Endothelial cell of umbilical vein (primary cell): ENCODE measurements around the gene MED27. TPM values are rescaled to one million over a fixed set of nuclear protein-coding genes. Genes with fewer than 3 reads are reported as not detected.

Experiments used
- BruUV-seq: library from RNA; stranded (reverse); fragments of 400-500 nt; replicated peaks from 2 replicates; lab custom pipeline; 2021; lab: Mats Ljungman, UMichigan
- CTCF ChIA-PET: fragments of 300-600, 350-600 bp; sonication (Branson Sonifier 250); formaldehyde crosslinking; loops from one replicate; lab custom pipeline; 2021; ENCODE audit warnings: antibody characterized with exemption, inconsistent platforms; lab: Charles Lee
- POLR2A ChIA-PET: fragments of 300-600, 350-600 bp; sonication (Branson Sonifier 250); formaldehyde crosslinking; loops from one replicate; lab custom pipeline; 2021; ENCODE audit warnings: antibody characterized with exemption, inconsistent platforms; lab: Charles Lee
- DNase-seq: peaks from one replicate; pipeline ENCODE4 v3.0.0-alpha.2; 2011; ENCODE audit warnings: low read depth, low spot score
- FAIRE-seq: peaks from 2 replicates; lab custom pipeline; 2011; peaks lifted over from hg19 to GRCh38; lab: Jason Lieb, UNC
- H2AFZ ChIP-seq: 2 replicates; pipeline ENCODE4 v1.6.0; 2012; ENCODE audit warnings: low read depth, low read length, control low read depth, inconsistent platforms
- H3K27ac ChIP-seq: 2 replicates; pipeline ENCODE4 v1.5.1; 2011; ENCODE audit warnings: low read depth, mild to moderate bottlenecking, control low read depth, low read length, moderate library complexity; ENCODE audit not compliant: insufficient read depth
- H3K27me3 ChIP-seq, 2 experiments: 2 replicates each; pipeline versions ENCODE4 v1.6.0 to v1.6.1; 2011; ENCODE audit warnings: low read length in 2 of 2, mixed read lengths in 1 of 2; ENCODE audit not compliant: control insufficient read depth in 2 of 2, insufficient read depth in 2 of 2
- H3K36me3 ChIP-seq, 2 experiments: 2 replicates in 1 of 2; 3 replicates in 1 of 2; pipeline ENCODE4 v1.5.1; 2011; ENCODE audit warnings: low read length in 2 of 2, mild to moderate bottlenecking in 1 of 2, moderate library complexity in 1 of 2; ENCODE audit not compliant: control insufficient read depth in 2 of 2, insufficient read depth in 2 of 2; ENCODE audit errors: extremely low read depth in 1 of 2
- H3K4me1 ChIP-seq: 3 replicates; pipeline ENCODE4 v1.5.1; 2011; ENCODE audit warnings: mild to moderate bottlenecking, low read length; ENCODE audit not compliant: control insufficient read depth, insufficient read depth; ENCODE audit errors: extremely low read depth
- H3K4me2 ChIP-seq: 2 replicates; pipeline ENCODE4 v1.6.1; 2011; ENCODE audit warnings: low read length, control low read depth, mixed read lengths; ENCODE audit not compliant: insufficient read depth
- H3K4me3 ChIP-seq, 3 experiments: fragments of 200-600 bp in 1 of 3; sonication (generic), shearing (Covaris generic) in 1 of 3; replicated peaks in 1 of 3; 2 replicates each; pipeline ENCODE4 v1.5.1; 2011 to 2016; ENCODE audit warnings: control low read depth in 3 of 3, low read length in 3 of 3, mild to moderate bottlenecking in 2 of 3, inconsistent platforms in 1 of 3, low read depth in 1 of 3, moderate library complexity in 1 of 3; ENCODE audit not compliant: insufficient read depth in 1 of 3
- H3K79me2 ChIP-seq: 2 replicates; pipeline ENCODE4 v1.6.0; 2012; ENCODE audit warnings: low read length, inconsistent platforms; ENCODE audit not compliant: control insufficient read depth, insufficient read depth
- H3K9ac ChIP-seq: replicated peaks from 2 replicates; pipeline ENCODE3; 2011; ENCODE audit warnings: low read length, control low read depth; ENCODE audit not compliant: insufficient read depth; ENCODE audit errors: extremely low read depth
- H3K9me1 ChIP-seq: replicated peaks from 3 replicates; pipeline ENCODE4 v1.6.0; 2011; ENCODE audit warnings: mild to moderate bottlenecking, low read length; ENCODE audit not compliant: control insufficient read depth, insufficient read depth; ENCODE audit errors: extremely low read depth
- H3K9me3 ChIP-seq: replicated peaks from 2 replicates; pipeline ENCODE4 v1.5.1; 2012; ENCODE audit warnings: low read length, inconsistent platforms; ENCODE audit not compliant: control insufficient read depth, insufficient read depth
- H4K20me1 ChIP-seq: replicated peaks from 2 replicates; pipeline ENCODE3; 2011; ENCODE audit warnings: mild to moderate bottlenecking, low read length; ENCODE audit not compliant: control insufficient read depth, insufficient read depth; ENCODE audit errors: extremely low read depth
- CTCF ChIP-seq, 2 donors: IDR thresholded peaks; 1 replicate in 1 of 2; 2 replicates in 1 of 2; pipeline ENCODE4 v1.5.1; 2011; ENCODE audit warnings: low read length in 2 of 2, mild to moderate bottlenecking in 2 of 2, moderate library complexity in 2 of 2, control low read depth in 1 of 2, inconsistent platforms in 1 of 2, low read depth in 1 of 2; ENCODE audit not compliant: insufficient read depth in 1 of 2; ENCODE audit errors: extremely low read depth in 1 of 2
- EZH2 ChIP-seq: IDR thresholded peaks from 2 replicates; pipeline ENCODE4 v1.6.1; 2012; ENCODE audit warnings: borderline replicate concordance, low read depth, mild to moderate bottlenecking, moderate library complexity, low read length, inconsistent platforms; ENCODE audit not compliant: severe bottlenecking
- FOS ChIP-seq: IDR thresholded peaks from 2 replicates; pipeline ENCODE4 v1.6.1; 2011; ENCODE audit warnings: mild to moderate bottlenecking, low read length, moderate library complexity, borderline replicate concordance; ENCODE audit not compliant: insufficient read depth
- GATA2 ChIP-seq: IDR thresholded peaks from 2 replicates; pipeline ENCODE4 v1.7.0; 2011; ENCODE audit warnings: low read depth, mild to moderate bottlenecking, moderate library complexity, mixed read lengths, low read length; ENCODE audit not compliant: insufficient read length, insufficient read depth
- JUN ChIP-seq: IDR thresholded peaks from 2 replicates; pipeline ENCODE4 v1.6.1; 2011; ENCODE audit warnings: borderline replicate concordance, low read depth; ENCODE audit not compliant: insufficient read length, insufficient read depth
- MAX ChIP-seq: IDR thresholded peaks from 2 replicates; pipeline ENCODE4 v1.6.1; 2011; ENCODE audit not compliant: insufficient read depth, insufficient read length
- MYC ChIP-seq: IDR thresholded peaks from one replicate; pipeline ENCODE4 v1.6.1; 2011; ENCODE audit warnings: mild to moderate bottlenecking, low read depth, low read length
- POLR2A ChIP-seq: IDR thresholded peaks from 2 replicates; pipeline ENCODE4 v1.6.1; 2012; ENCODE audit warnings: low read depth, mild to moderate bottlenecking, control low read depth, low read length
- POLR2AphosphoS5 ChIP-seq: IDR thresholded peaks from 2 replicates; pipeline ENCODE4 v1.6.1; 2012; ENCODE audit warnings: low read depth, mild to moderate bottlenecking, control low read depth, low read length, moderate library complexity; ENCODE audit not compliant: insufficient read depth
- dilution Hi-C: fragments of 300-500 bp; cut with MboI; formaldehyde crosslinking; loops from one replicate; pipeline ENCODE4 v1.15.0; 2019; ENCODE audit warnings: low sequenced_read_pairs; ENCODE audit not compliant: extremely low pct_ligation_motif_present
- intact Hi-C: fragments of 100-400 bp; cut with micrococcal nuclease; formaldehyde crosslinking; loops from one replicate; pipeline ENCODE4 v1.10.0; 2022
- polyA plus RNA-seq, 4 experiments: library from polyadenylated mRNA; depleted of rRNA in 3 of 4; stranded (reverse) in 3 of 4; unstranded in 1 of 4; fragments of >200 nt; gene quantifications; 2 replicates each; pipeline versions ENCODE4 v1.2.1 to v1.2.3, GENCODE V29; 2011 to 2012; ENCODE audit warnings: missing spikeins in 1 of 4
- total RNA-seq: library from RNA; stranded (reverse); gene quantifications from 2 replicates; pipeline ENCODE4 v1.2.3, GENCODE V29; 2021

Gene MED27
- total and polyA plus RNA-seq, 2 donors (not counting 3 experiments of a cell fraction or from before 2014, with no cell fraction given), result 27.9 to 47.8 TPM

GRCh38 chr9:131818089-131818488, 261.6 kb downstream of the MED27 start:
- no peak overlapping the region for H3K27ac ChIP-seq
- H3K4me2 ChIP-seq, result no peak overlapping the region
- ChIA-PET POLR2A (no interaction called here), CTCF (no interaction called here)
- DNase-seq (no peak), FAIRE-seq (no peak)
- dilution Hi-C loops (loop anchor here (25.0 kb wide), 1 partner anchor 294 kb away; no protein-coding TSS in a partner anchor), intact Hi-C loops (no loop called here)
- no peak overlapping the region for H3K9ac ChIP-seq
- H3K9me1 ChIP-seq, result no peaks in the 10 kb centered on the region
- no peak overlapping the region for H3K4me3 ChIP-seq
- H3K36me3 ChIP-seq, result no peaks in the 10 kb centered on the region
- no peak for TF ChIP-seq FOS
- TF ChIP-seq GATA2, result no peak
- TF ChIP-seq MYC, result no peak
- no peak for TF ChIP-seq JUN
- TF ChIP-seq MAX, result no peak
- no peak for TF ChIP-seq POLR2AphosphoS5
- no peak for TF ChIP-seq CTCF (IDR thresholded peaks at IDR 0.05; ENCODE audit: extremely low read depth in 1 of 2, insufficient read depth in 1 of 2, low read depth in 1 of 2, low read length in 2 of 2)
- TF ChIP-seq POLR2A, result no peak
- TF ChIP-seq EZH2, result no peak
- BruUV-seq, result no TSS peak
- H3K27me3 ChIP-seq, result peaks cover 0 to 8% of the 10 kb centered on the region in 2 experiments
- H4K20me1 ChIP-seq, result no peaks in the 10 kb centered on the region
- H3K79me2 ChIP-seq, result no peaks in the 10 kb centered on the region
- no peaks in the 10 kb centered on the region for H3K9me3 ChIP-seq
- no peak overlapping the region for H2AFZ ChIP-seq
- H3K4me1 ChIP-seq, result no peaks in the 10 kb centered on the region
